CD4-positive, alpha-beta T cell (primary cell): ENCODE data around the gene CREB1. TPM values are rescaled to one million over a fixed set of nuclear protein-coding genes. Genes with fewer than 3 reads are reported as not detected.
A peak's percentile ranks its signal among the peaks of the same experiment; 100 is the strongest.

Source experiments
- ATAC-seq: fragments of 200-7000 bp; cut with Tn5 transposase; one replicate; pipeline ENCODE4 v1.10.0; 2022; ENCODE audit warnings: mild to moderate bottlenecking; ENCODE audit not compliant: poor library complexity
- CTCF ChIA-PET: fragments of 350-600 bp; sonication (Branson Sonifier 250); formaldehyde crosslinking; loops from one replicate; lab custom pipeline; 2021; ENCODE audit warnings: antibody characterized with exemption, inconsistent platforms; lab: Charles Lee
- POLR2A ChIA-PET: fragments of 350-600 bp; sonication (Branson Sonifier 250); formaldehyde crosslinking; loops from one replicate; lab custom pipeline; 2021; ENCODE audit warnings: antibody characterized with exemption, inconsistent platforms; lab: Charles Lee
- DNase-seq, 14 experiments: peaks; one replicate each; pipeline ENCODE4 v3.0.0-alpha.2; 2013 to 2020; ENCODE audit warnings: mixed read lengths in 2 of 14
- H3K27ac ChIP-seq, 2 donors: one replicate each; pipeline versions ENCODE4 v1.5.1 to v1.7.0; 2013; ENCODE audit warnings: low read length in 2 of 2, low read depth in 1 of 2, mild to moderate bottlenecking in 1 of 2
- H3K27me3 ChIP-seq, 2 experiments: 1 replicate in 1 of 2; 2 replicates in 1 of 2; pipeline versions ENCODE4 v1.6.1 to v1.7.0; 2013; ENCODE audit warnings: low read length in 2 of 2, control low read depth in 1 of 2, mild to moderate bottlenecking in 1 of 2, moderate library complexity in 1 of 2; ENCODE audit not compliant: insufficient read depth in 2 of 2, control insufficient read depth in 1 of 2
- H3K36me3 ChIP-seq: one replicate; pipeline ENCODE4 v1.6.1; 2013; ENCODE audit warnings: low read length, control low read depth; ENCODE audit not compliant: insufficient read depth
- H3K4me1 ChIP-seq: one replicate; pipeline ENCODE4 v1.6.1; 2013; ENCODE audit warnings: low read length, control low read depth; ENCODE audit not compliant: insufficient read depth
- H3K4me3 ChIP-seq: one replicate; pipeline ENCODE4 v1.5.1; 2013; ENCODE audit warnings: mild to moderate bottlenecking, low read length, moderate library complexity
- H3K9me3 ChIP-seq, 2 experiments: 1 replicate in 1 of 2; 2 replicates in 1 of 2; pipeline versions ENCODE4 v1.6.1 to v1.7.0; 2013; ENCODE audit warnings: low read length in 2 of 2, mild to moderate bottlenecking in 2 of 2, control low read depth in 1 of 2, moderate library complexity in 1 of 2; ENCODE audit not compliant: control insufficient read depth in 1 of 2, insufficient read depth in 1 of 2
- H3K27ac Mint-ChIP-seq: one replicate; pipeline ENCODE4 v1.8.0; 2020; ENCODE audit warnings: mixed read lengths
- H3K27me3 Mint-ChIP-seq: one replicate; pipeline ENCODE4 v1.8.0; 2021; ENCODE audit warnings: mixed read lengths
- H3K36me3 Mint-ChIP-seq: one replicate; pipeline ENCODE4 v1.8.0; 2021; ENCODE audit warnings: low read depth, mixed read lengths
- H3K4me1 Mint-ChIP-seq: one replicate; pipeline ENCODE4 v1.8.0; 2021; ENCODE audit warnings: low read depth, mixed read lengths
- H3K4me3 Mint-ChIP-seq: one replicate; pipeline ENCODE4 v1.8.0; 2020; ENCODE audit warnings: mild to moderate bottlenecking, mixed read lengths
- H3K9me3 Mint-ChIP-seq: one replicate; pipeline ENCODE4 v1.8.0; 2020; ENCODE audit warnings: mixed read lengths
- CTCF ChIP-seq: fragments of 200-600 bp; IDR thresholded peaks from one replicate; pipeline ENCODE4 v1.8.0; 2022; ENCODE audit warnings: antibody characterized with exemption, mild to moderate bottlenecking
- intact Hi-C, 2 experiments: fragments of 100-400 bp; cut with DNase I in 1 of 2; cut with micrococcal nuclease in 1 of 2; formaldehyde crosslinking; loops; one replicate each; pipeline versions ENCODE4 v1.15.1 to v1.9.0; 2023 to 2025; cut with DNase I, micrococcal nuclease
- total RNA-seq, 174 experiments: library from RNA in 2 of 174; stranded (reverse) in 2 of 174; gene quantifications; one replicate each; pipeline ENCODE4 v1.2.3 and lab custom pipeline; 2021 to 2026

The CREB1 gene
- total RNA-seq, 2 experiments from 2014 or later: 62.5 to 67.1 TPM

- Histone ChIP-seq H3K27ac (no peak overlapping the region), H3K27me3 (no peaks in the 10 kb centered on the region), H3K36me3 (peaks cover 30% of the 10 kb centered on the region), H3K4me1 (no peaks in the 10 kb centered on the region), H3K9me3 (no peaks in the 10 kb centered on the region), H3K4me3 (no peak overlapping the region)
- H3K9me3 Mint-ChIP-seq: no peaks in the 10 kb centered on the region
- H3K27ac Mint-ChIP-seq: peak overlapping the region; percentile 46
- POLR2A ChIA-PET: interaction anchor here (0.7 to 3.9 kb wide), 2 partner anchors 69 to 1440 kb away, joined by 4 to 14 read pairs; partner anchors contain the start of genes CREB1 and EEF1B2
- no peak for TF ChIP-seq CTCF
- intact Hi-C loops: no loop called here
- CTCF ChIA-PET: no interaction called here
- no peak overlapping the region for H3K4me3 Mint-ChIP-seq
- H3K27me3 Mint-ChIP-seq: no peaks in the 10 kb centered on the region
- H3K4me1 Mint-ChIP-seq: peaks cover 32% of the 10 kb centered on the region
- peaks cover 51% of the 10 kb centered on the region for H3K36me3 Mint-ChIP-seq
- no peak for DNase-seq
- ATAC-seq: no peak
Measured at GRCh38 chr2:207599636-207600035, 69.9 kb downstream of the CREB1 start.

GRCh38 chr2:207600231-207600630 lies 70.5 kb downstream of the CREB1 start:
- H3K4me3 Mint-ChIP-seq: no peak overlapping the region
- intact Hi-C loops: no loop called here
- H3K27me3 ChIP-seq: no peaks in the 10 kb centered on the region
- no peaks in the 10 kb centered on the region for H3K4me1 ChIP-seq
- CTCF ChIA-PET: no interaction called here
- peaks cover 32% of the 10 kb centered on the region for H3K4me1 Mint-ChIP-seq
- no peak overlapping the region for H3K4me3 ChIP-seq
- H3K9me3 Mint-ChIP-seq: no peaks in the 10 kb centered on the region
- DNase-seq (no peak), ATAC-seq (no peak)
- no peak for TF ChIP-seq CTCF
- POLR2A ChIA-PET: interaction anchor here (0.7 to 3.9 kb wide), 2 partner anchors 69 to 1441 kb away, joined by 4 to 14 read pairs; partner anchors contain the start of genes CREB1 and EEF1B2
- H3K27ac Mint-ChIP-seq: peak overlapping the region; percentile 46
- H3K9me3 ChIP-seq: no peaks in the 10 kb centered on the region
- H3K36me3 Mint-ChIP-seq: peaks cover 48% of the 10 kb centered on the region
- peak overlapping the region in 1 of 2 donors; percentile 17 for H3K27ac ChIP-seq
- H3K27me3 Mint-ChIP-seq: no peaks in the 10 kb centered on the region
- peaks cover 26% of the 10 kb centered on the region for H3K36me3 ChIP-seq

GRCh38 chr2:207601774-207602173 lies 72.0 kb downstream of the CREB1 start:
- TF ChIP-seq CTCF: no peak
- no peak for ATAC-seq
- Mint-ChIP-seq H3K9me3 (no peaks in the 10 kb centered on the region), H3K4me3 (no peak overlapping the region), H3K36me3 (peaks cover 34% of the 10 kb centered on the region), H3K27me3 (no peaks in the 10 kb centered on the region), H3K27ac (peak overlapping the region; percentile 47), H3K4me1 (peaks cover 32% of the 10 kb centered on the region)
- DNase-seq: no peak
- POLR2A ChIA-PET: interaction anchor here (1.2 to 2.8 kb wide), 2 partner anchors 24 to 71 kb away, joined by 4 to 7 read pairs; partner anchors contain the start of genes CREB1 and METTL21A
- H3K27me3 ChIP-seq: no peaks in the 10 kb centered on the region
- peaks cover 11% of the 10 kb centered on the region for H3K36me3 ChIP-seq
- H3K9me3 ChIP-seq: no peaks in the 10 kb centered on the region
- no peak overlapping the region for H3K27ac ChIP-seq
- intact Hi-C loops: no loop called here
- CTCF ChIA-PET: interaction anchor here (1.2 kb wide), 1 partner anchor 25 kb away, joined by 3 read pairs; no protein-coding TSS in a partner anchor
- no peak overlapping the region for H3K4me3 ChIP-seq
- no peaks in the 10 kb centered on the region for H3K4me1 ChIP-seq
